Heart right ventricle (tissue), 16 donors: Measurements from ENCODE around the gene HDAC9. TPM values are rescaled to one million over a fixed set of nuclear protein-coding genes. Genes with fewer than 3 reads are reported as not detected.

ENCODE experiments used
- ATAC-seq, 8 donors: fragments of 200-7000 bp; cut with Tn5 transposase; one replicate each; pipeline ENCODE4 v1.9.1; 2020; ENCODE audit warnings: mild to moderate bottlenecking in 8 of 8, moderate library complexity in 8 of 8, moderate number of reproducible peaks in 1 of 8
- DNase-seq, 2 donors: peaks; one replicate each; pipeline ENCODE4 v3.0.0-alpha.2; 2020
- H3K27ac ChIP-seq, 10 donors: fragments of 200-600 bp; sonication (generic) in 2 of 10; one replicate each; pipeline versions ENCODE4 v1.5.0 to v1.8.0; 2020 to 2022; ENCODE audit warnings: mild to moderate bottlenecking in 3 of 10
- H3K27me3 ChIP-seq, 7 donors: fragments of 200-600 bp; one replicate each; pipeline ENCODE4 v1.8.0; 2021 to 2022; ENCODE audit warnings: mild to moderate bottlenecking in 2 of 7
- H3K36me3 ChIP-seq, 9 donors: fragments of 200-600 bp; sonication (generic) in 1 of 9; one replicate each; pipeline versions ENCODE4 v1.5.0 to v1.8.0; 2020 to 2022; ENCODE audit warnings: mild to moderate bottlenecking in 2 of 9
- H3K4me1 ChIP-seq, 9 donors: fragments of 200-600 bp; sonication (generic) in 1 of 9; one replicate each; pipeline versions ENCODE4 v1.5.0 to v1.8.0; 2020 to 2022; ENCODE audit warnings: mild to moderate bottlenecking in 4 of 9
- H3K4me3 ChIP-seq, 10 donors: fragments of 200-600 bp; sonication (generic) in 2 of 10; one replicate each; pipeline versions ENCODE4 v1.5.0 to v1.8.0; 2020 to 2022; ENCODE audit warnings: mild to moderate bottlenecking in 7 of 10, moderate library complexity in 2 of 10
- H3K9me3 ChIP-seq, 11 donors: fragments of 200-600 bp in 10 of 11; sonication (generic) in 2 of 11; one replicate each; pipeline versions ENCODE4 v1.5.0 to v1.8.0; 2013 to 2022; ENCODE audit warnings: mild to moderate bottlenecking in 2 of 11, control low read depth in 1 of 11, moderate library complexity in 1 of 11
- CTCF ChIP-seq, 9 donors: fragments of 200-600 bp; sonication (generic) in 2 of 9; IDR thresholded peaks; one replicate each; pipeline versions ENCODE4 v1.5.0 to v1.8.0; 2021 to 2022; ENCODE audit warnings: antibody characterized with exemption in 9 of 9, mild to moderate bottlenecking in 5 of 9, moderate library complexity in 1 of 9
- WGBS, 2 donors: extraction: QIAGEN DNeasy Blood & Tissue Kit; methylation state at CpG; one replicate each; pipeline ENCODE4 v1.1.7; 2013; ENCODE audit warnings: inconsistent platforms in 1 of 2; 5-methylcytosine and 5-hydroxymethylcytosine counted together
- intact Hi-C, 10 donors: fragments of 100-400 bp; cut with DNase I; formaldehyde crosslinking; loops; one replicate each; pipeline versions ENCODE4 v1.11.1 to v1.14.2; 2022
- polyA plus RNA-seq, 2 donors: library from polyadenylated mRNA; stranded (reverse); fragments of 200-250 nt; gene quantifications; one replicate each; pipeline ENCODE4 v1.2.3, GENCODE V29; 2013
- total RNA-seq, 10 donors: library from RNA; stranded (reverse); fragmentation: NEBNext Ultra II Directional in 3 of 10; extraction: Animal tissue kit (Norgen Biotek cat#: 25700) in 3 of 10; gene quantifications; one replicate each; pipeline versions ENCODE4 v1.2.1 to v1.2.4, GENCODE V29; 2021 to 2023
- donor health status: Arrhythmogenic right ventricular cardiomyopathy.
- donor health status: ischemic (EF 13 %, LVEDD 7.1; RV severe dilation, severe dysfunction).
- donor health status: healthy with polysubstance abuse.
- donor health status: DM: no; HTN: yes; CAD: no.
- donor health status: DM: no; HTN: no; CAD: no.
- donor health status: ischemic (EF 25% LVEDD 6.9; RV normal size, moderate dysfunction).
- donor health status: ischemic (EF 25% LVEDD 5.7; RV mildly dilated, moderate dysfunction).
- donor health status: healthy.
- donor health status: DM: yes; HTN: yes; CAD: no.
- donor health status: Ischemic cardiomyopathy.
- donor health status: ischemic (EF 35%, LVEDD 5.7; RV mildly dilated, moderate dysfunction).
- donor health status: nonischemic (EF 11% LVEDD 7.7; RV severe dilation, severe dysfunction).
- donor health status: DM: yes; HTN: yes; CAD: no.
- donor health status: PGD.
- donor health status: ischemic (EF 29% LVEDD 5.4; RV normal size, mild dysfunction).
- donor health status: nonischemic (EF 23%, LVEDD 6.1; RV moderate dilation, normal function).

HDAC9 gene
- total and polyA plus RNA-seq, 12 donors: 1.9 to 66.1 (median 38.6) TPM

- Histone ChIP-seq H3K9me3 (no peaks in the 10 kb centered on the region), H3K4me3 (no peak overlapping the region), H3K4me1 (peaks cover 0 to 68% (median 45%) of the 10 kb centered on the region in 9 donors), H3K27ac (peak overlapping the region in 5 of 10 donors; percentile 2 to 59 (median 26)), H3K27me3 (no peaks in the 10 kb centered on the region), H3K36me3 (no peaks in the 10 kb centered on the region)
- 51 to 61% methylated on average over 3 of the region's 3 CpGs for WGBS, 2 donors
- DNase-seq (no peak), ATAC-seq (peak in 1 of 8 donors; percentile 24)
- intact Hi-C loops: loop anchor here in 1 of 10 donors (5.0 kb wide), 1 partner anchor 56 kb away; the partner anchor contains the start of gene HDAC9
- no peak for TF ChIP-seq CTCF (IDR thresholded peaks at IDR 0.05)
Measured at GRCh38 chr7:18553605-18554003, 58.1 kb downstream of the HDAC9 start.

GRCh38 chr7:18555120-18555519, 59.6 kb downstream of the HDAC9 start:
- Histone ChIP-seq H3K9me3 (no peaks in the 10 kb centered on the region), H3K4me1 (peaks cover 0 to 73% (median 45%) of the 10 kb centered on the region in 9 donors), H3K27me3 (no peaks in the 10 kb centered on the region), H3K27ac (peak overlapping the region in 1 of 10 donors; percentile 7), H3K4me3 (no peak overlapping the region), H3K36me3 (no peaks in the 10 kb centered on the region)
- ATAC-seq (no peak), DNase-seq (no peak)
- intact Hi-C loops: no loop called here
- TF ChIP-seq CTCF (IDR thresholded peaks at IDR 0.05): no peak
- 68 to 79% methylated on average over 1 of the region's 1 CpG for WGBS, 2 donors

GRCh38 chr7:18555968-18556367, 60.4 kb downstream of the HDAC9 start:
- Histone ChIP-seq H3K36me3 (no peaks in the 10 kb centered on the region), H3K9me3 (no peaks in the 10 kb centered on the region), H3K27me3 (no peaks in the 10 kb centered on the region), H3K4me1 (peaks cover 0 to 73% (median 42%) of the 10 kb centered on the region in 9 donors), H3K27ac (no peak overlapping the region), H3K4me3 (no peak overlapping the region)
- intact Hi-C loops: no loop called here
- ATAC-seq: no peak
- 81 to 85% methylated on average over 1 of the region's 1 CpG for whole genome bisulfite sequencing, 2 donors
- no peak for TF ChIP-seq CTCF (IDR thresholded peaks at IDR 0.05)
- DNase-seq: no peak

GRCh38 chr7:18558503-18558902, 63.0 kb downstream of the HDAC9 start:
- H3K9me3 ChIP-seq: no peaks in the 10 kb centered on the region
- DNase-seq: no peak
- WGBS, 2 donors: 83 to 89% methylated on average over 3 of the region's 3 CpGs
- no peaks in the 10 kb centered on the region for H3K36me3 ChIP-seq
- intact Hi-C loops: loop anchor here in 1 of 10 donors (1.0 kb wide), 1 partner anchor 144 kb away; no protein-coding TSS in a partner anchor
- no peak overlapping the region for H3K27ac ChIP-seq
- no peak overlapping the region for H3K4me3 ChIP-seq
- no peak for ATAC-seq
- no peak for TF ChIP-seq CTCF (IDR thresholded peaks at IDR 0.05)
- H3K4me1 ChIP-seq: peaks cover 0 to 50% (median 29%) of the 10 kb centered on the region in 9 donors
- H3K27me3 ChIP-seq: no peaks in the 10 kb centered on the region
